ENCODE data around the gene TBC1D23. TPM values are rescaled to one million over a fixed set of nuclear protein-coding genes. Genes with fewer than 3 reads are reported as not detected.
"Not testable (repeated sequence)": the region's sequence is repeated elsewhere in the genome, so short reads cannot be mapped to it uniquely, and the experiment has no call there.

The TBC1D23 gene
- polyA plus RNA-seq, 3 donors, result 10.2 to 22.7 (median 12.2) TPM

- no peaks in the 10 kb centered on the region for H3K79me2 ChIP-seq (ENCODE audit: insufficient read depth, low read length)
- no peaks in the 10 kb centered on the region for H3K27me3 ChIP-seq (ENCODE audit: control insufficient read depth in 2 of 2, insufficient read depth in 2 of 2, low read length in 2 of 2)
- Mint-ChIP-seq H3K9me3 (peaks cover 3 to 22% (median 11%) of the 10 kb centered on the region in 7 donors), H3K4me3 (no peak overlapping the region), H3K4me1 (no peaks in the 10 kb centered on the region), H3K27me3 (ENCODE audit: low read depth in 3 of 3) (no peaks in the 10 kb centered on the region), H3K27ac (no peak overlapping the region), H3K36me3 (no peaks in the 10 kb centered on the region)
- DNase-seq, result no peak
- H3K9me3 ChIP-seq (replicated peaks in 1 of 2; ENCODE audit: control insufficient read depth in 1 of 2, insufficient read depth in 1 of 2, low read length in 2 of 2), result peaks cover 0 to 17% of the 10 kb centered on the region in 2 donors
- H3K4me3 ChIP-seq (replicated peaks in 1 of 3; ENCODE audit: low read depth in 2 of 3, low read length in 3 of 3), result no peak overlapping the region
- H3K4me1 ChIP-seq (ENCODE audit: control insufficient read depth in 1 of 2, insufficient read depth in 2 of 2, low read length in 2 of 2), result no peaks in the 10 kb centered on the region
- no peak overlapping the region for H3K27ac ChIP-seq (ENCODE audit: low read depth in 1 of 2, low read length in 2 of 2)
- H3K4me2 ChIP-seq (replicated peaks; ENCODE audit: extremely low read depth, low read length, poor library complexity, severe bottlenecking), result no peak overlapping the region
- intact Hi-C loops (cut with micrococcal nuclease), result no loop called here
- no CpG with 5 or more reads among the region's 2 CpGs for WGBS (ENCODE audit: insufficient coverage)
- no peak for TF ChIP-seq CTCF (IDR thresholded peaks at IDR 0.05)
- H2AFZ ChIP-seq (ENCODE audit: insufficient read depth, low read depth, low read length, poor library complexity, severe bottlenecking), result no peak overlapping the region
- H4K20me1 ChIP-seq (ENCODE audit: insufficient read depth, low read length), result no peaks in the 10 kb centered on the region
- no peak overlapping the region for H3K9ac ChIP-seq (ENCODE audit: insufficient read depth, low read length, poor library complexity, severe bottlenecking)
- no peaks in the 10 kb centered on the region for H3K36me3 ChIP-seq (replicated peaks in 1 of 2; ENCODE audit: control insufficient read depth in 1 of 2, insufficient read depth in 2 of 2, low read length in 2 of 2)
These were observed 26.4 kb upstream of the TBC1D23 start for GRCh38 chr3:100234364-100234763.

- intact Hi-C loops (cut with micrococcal nuclease), result no loop called here
These were observed 22.2 kb upstream of the TBC1D23 start for GRCh38 chr3:100238599-100238998.

GRCh38 chr3:100242471-100242870 is 18.3 kb upstream of the TBC1D23 start:
- DNase-seq; H3K27ac Mint-ChIP-seq; H3K36me3 ChIP-seq (replicated peaks in 1 of 2; ENCODE audit: control insufficient read depth in 1 of 2, insufficient read depth in 2 of 2, low read length in 2 of 2); H3K4me3 ChIP-seq (replicated peaks in 1 of 3; ENCODE audit: low read depth in 2 of 3, low read length in 3 of 3); H3K4me1 ChIP-seq (ENCODE audit: control insufficient read depth in 1 of 2, insufficient read depth in 2 of 2, low read length in 2 of 2); H3K27me3 ChIP-seq (ENCODE audit: control insufficient read depth in 2 of 2, insufficient read depth in 2 of 2, low read length in 2 of 2); H3K4me1 Mint-ChIP-seq; H3K27me3 Mint-ChIP-seq (ENCODE audit: low read depth in 3 of 3); H3K4me3 Mint-ChIP-seq; H3K27ac ChIP-seq (ENCODE audit: low read depth in 1 of 2, low read length in 2 of 2); H2AFZ ChIP-seq (ENCODE audit: insufficient read depth, low read depth, low read length, poor library complexity, severe bottlenecking); H3K36me3 Mint-ChIP-seq; H3K4me2 ChIP-seq (replicated peaks; ENCODE audit: extremely low read depth, low read length, poor library complexity, severe bottlenecking); H3K9ac ChIP-seq (ENCODE audit: insufficient read depth, low read length, poor library complexity, severe bottlenecking); H3K79me2 ChIP-seq (ENCODE audit: insufficient read depth, low read length); intact Hi-C loops (cut with micrococcal nuclease); H4K20me1 ChIP-seq (ENCODE audit: insufficient read depth, low read length): not testable (repeated sequence)
- peaks cover 3 to 21% (median 8%) of the 10 kb centered on the region in 7 donors for H3K9me3 Mint-ChIP-seq
- no CpG with 5 or more reads among the region's 1 CpG for WGBS (ENCODE audit: insufficient coverage)
- peaks cover 0 to 18% of the 10 kb centered on the region in 2 donors for H3K9me3 ChIP-seq (replicated peaks in 1 of 2; ENCODE audit: control insufficient read depth in 1 of 2, insufficient read depth in 1 of 2, low read length in 2 of 2)

More at GRCh38 chr3:100238599-100238998, 22.2 kb upstream of the TBC1D23 start:
- no peak overlapping the region for H3K9ac ChIP-seq (ENCODE audit: insufficient read depth, low read length, poor library complexity, severe bottlenecking)
- H2AFZ ChIP-seq (ENCODE audit: insufficient read depth, low read depth, low read length, poor library complexity, severe bottlenecking), result no peak overlapping the region
- 100% methylated on average over 1 of the region's 1 CpG for WGBS (ENCODE audit: insufficient coverage)
- TF ChIP-seq CTCF (IDR thresholded peaks at IDR 0.05), result no peak
- H3K27ac ChIP-seq (ENCODE audit: low read depth in 1 of 2, low read length in 2 of 2), result no peak overlapping the region
- H3K27me3 ChIP-seq (ENCODE audit: control insufficient read depth in 2 of 2, insufficient read depth in 2 of 2, low read length in 2 of 2), result no peaks in the 10 kb centered on the region
- no peak overlapping the region for H3K4me2 ChIP-seq (replicated peaks; ENCODE audit: extremely low read depth, low read length, poor library complexity, severe bottlenecking)
- no peaks in the 10 kb centered on the region for H3K4me1 ChIP-seq (ENCODE audit: control insufficient read depth in 1 of 2, insufficient read depth in 2 of 2, low read length in 2 of 2)
- H3K4me3 ChIP-seq (replicated peaks in 1 of 3; ENCODE audit: low read depth in 2 of 3, low read length in 3 of 3), result no peak overlapping the region
- Mint-ChIP-seq H3K9me3 (peaks cover 3 to 21% (median 8%) of the 10 kb centered on the region in 7 donors), H3K27ac (no peak overlapping the region), H3K36me3 (no peaks in the 10 kb centered on the region), H3K4me1 (no peaks in the 10 kb centered on the region), H3K4me3 (no peak overlapping the region), H3K27me3 (ENCODE audit: low read depth in 3 of 3) (peaks cover 0 to 2% (median 0%) of the 10 kb centered on the region in 3 donors)
- peaks cover 0 to 18% of the 10 kb centered on the region in 2 donors for H3K9me3 ChIP-seq (replicated peaks in 1 of 2; ENCODE audit: control insufficient read depth in 1 of 2, insufficient read depth in 1 of 2, low read length in 2 of 2)
- H3K79me2 ChIP-seq (ENCODE audit: insufficient read depth, low read length), result no peaks in the 10 kb centered on the region
- no peak for DNase-seq
- no peaks in the 10 kb centered on the region for H3K36me3 ChIP-seq (replicated peaks in 1 of 2; ENCODE audit: control insufficient read depth in 1 of 2, insufficient read depth in 2 of 2, low read length in 2 of 2)
- H4K20me1 ChIP-seq (ENCODE audit: insufficient read depth, low read length), result no peaks in the 10 kb centered on the region

Measured in CD14-positive monocyte (primary cell).